Endothelial cell of umbilical vein (primary cell): ENCODE data around the gene SLC36A2. TPM values are rescaled to one million over a fixed set of nuclear protein-coding genes. Genes with fewer than 3 reads are reported as not detected.

ENCODE experiments used
- BruUV-seq: library from RNA; stranded (reverse); fragments of 400-500 nt; replicated peaks from 2 replicates; lab custom pipeline; 2021; lab: Mats Ljungman, UMichigan
- CTCF ChIA-PET: fragments of 300-600, 350-600 bp; sonication (Branson Sonifier 250); formaldehyde crosslinking; loops from one replicate; lab custom pipeline; 2021; ENCODE audit warnings: antibody characterized with exemption, inconsistent platforms; lab: Charles Lee
- POLR2A ChIA-PET: fragments of 300-600, 350-600 bp; sonication (Branson Sonifier 250); formaldehyde crosslinking; loops from one replicate; lab custom pipeline; 2021; ENCODE audit warnings: antibody characterized with exemption, inconsistent platforms; lab: Charles Lee
- DNase-seq: peaks from one replicate; pipeline ENCODE4 v3.0.0-alpha.2; 2011; ENCODE audit warnings: low read depth, low spot score
- FAIRE-seq: peaks from 2 replicates; lab custom pipeline; 2011; peaks lifted over from hg19 to GRCh38; lab: Jason Lieb, UNC
- H2AFZ ChIP-seq: 2 replicates; pipeline ENCODE4 v1.6.0; 2012; ENCODE audit warnings: low read depth, low read length, control low read depth, inconsistent platforms
- H3K27ac ChIP-seq: 2 replicates; pipeline ENCODE4 v1.5.1; 2011; ENCODE audit warnings: low read depth, mild to moderate bottlenecking, control low read depth, low read length, moderate library complexity; ENCODE audit not compliant: insufficient read depth
- H3K27me3 ChIP-seq, 2 experiments: 2 replicates each; pipeline versions ENCODE4 v1.6.0 to v1.6.1; 2011; ENCODE audit warnings: low read length in 2 of 2, mixed read lengths in 1 of 2; ENCODE audit not compliant: control insufficient read depth in 2 of 2, insufficient read depth in 2 of 2
- H3K36me3 ChIP-seq, 2 experiments: 2 replicates in 1 of 2; 3 replicates in 1 of 2; pipeline ENCODE4 v1.5.1; 2011; ENCODE audit warnings: low read length in 2 of 2, mild to moderate bottlenecking in 1 of 2, moderate library complexity in 1 of 2; ENCODE audit not compliant: control insufficient read depth in 2 of 2, insufficient read depth in 2 of 2; ENCODE audit errors: extremely low read depth in 1 of 2
- H3K4me1 ChIP-seq: 3 replicates; pipeline ENCODE4 v1.5.1; 2011; ENCODE audit warnings: mild to moderate bottlenecking, low read length; ENCODE audit not compliant: control insufficient read depth, insufficient read depth; ENCODE audit errors: extremely low read depth
- H3K4me2 ChIP-seq: 2 replicates; pipeline ENCODE4 v1.6.1; 2011; ENCODE audit warnings: low read length, control low read depth, mixed read lengths; ENCODE audit not compliant: insufficient read depth
- H3K4me3 ChIP-seq, 3 experiments: fragments of 200-600 bp in 1 of 3; sonication (generic), shearing (Covaris generic) in 1 of 3; replicated peaks in 1 of 3; 2 replicates each; pipeline ENCODE4 v1.5.1; 2011 to 2016; ENCODE audit warnings: control low read depth in 3 of 3, low read length in 3 of 3, mild to moderate bottlenecking in 2 of 3, inconsistent platforms in 1 of 3, low read depth in 1 of 3, moderate library complexity in 1 of 3; ENCODE audit not compliant: insufficient read depth in 1 of 3
- H3K79me2 ChIP-seq: 2 replicates; pipeline ENCODE4 v1.6.0; 2012; ENCODE audit warnings: low read length, inconsistent platforms; ENCODE audit not compliant: control insufficient read depth, insufficient read depth
- H3K9ac ChIP-seq: replicated peaks from 2 replicates; pipeline ENCODE3; 2011; ENCODE audit warnings: low read length, control low read depth; ENCODE audit not compliant: insufficient read depth; ENCODE audit errors: extremely low read depth
- H3K9me1 ChIP-seq: replicated peaks from 3 replicates; pipeline ENCODE4 v1.6.0; 2011; ENCODE audit warnings: mild to moderate bottlenecking, low read length; ENCODE audit not compliant: control insufficient read depth, insufficient read depth; ENCODE audit errors: extremely low read depth
- H3K9me3 ChIP-seq: replicated peaks from 2 replicates; pipeline ENCODE4 v1.5.1; 2012; ENCODE audit warnings: low read length, inconsistent platforms; ENCODE audit not compliant: control insufficient read depth, insufficient read depth
- H4K20me1 ChIP-seq: replicated peaks from 2 replicates; pipeline ENCODE3; 2011; ENCODE audit warnings: mild to moderate bottlenecking, low read length; ENCODE audit not compliant: control insufficient read depth, insufficient read depth; ENCODE audit errors: extremely low read depth
- EZH2 ChIP-seq: IDR thresholded peaks from 2 replicates; pipeline ENCODE4 v1.6.1; 2012; ENCODE audit warnings: borderline replicate concordance, low read depth, mild to moderate bottlenecking, moderate library complexity, low read length, inconsistent platforms; ENCODE audit not compliant: severe bottlenecking
- FOS ChIP-seq: IDR thresholded peaks from 2 replicates; pipeline ENCODE4 v1.6.1; 2011; ENCODE audit warnings: mild to moderate bottlenecking, low read length, moderate library complexity, borderline replicate concordance; ENCODE audit not compliant: insufficient read depth
- GATA2 ChIP-seq: IDR thresholded peaks from 2 replicates; pipeline ENCODE4 v1.7.0; 2011; ENCODE audit warnings: low read depth, mild to moderate bottlenecking, moderate library complexity, mixed read lengths, low read length; ENCODE audit not compliant: insufficient read length, insufficient read depth
- JUN ChIP-seq: IDR thresholded peaks from 2 replicates; pipeline ENCODE4 v1.6.1; 2011; ENCODE audit warnings: borderline replicate concordance, low read depth; ENCODE audit not compliant: insufficient read length, insufficient read depth
- MYC ChIP-seq: IDR thresholded peaks from one replicate; pipeline ENCODE4 v1.6.1; 2011; ENCODE audit warnings: mild to moderate bottlenecking, low read depth, low read length
- POLR2A ChIP-seq: IDR thresholded peaks from 2 replicates; pipeline ENCODE4 v1.6.1; 2012; ENCODE audit warnings: low read depth, mild to moderate bottlenecking, control low read depth, low read length
- POLR2AphosphoS5 ChIP-seq: IDR thresholded peaks from 2 replicates; pipeline ENCODE4 v1.6.1; 2012; ENCODE audit warnings: low read depth, mild to moderate bottlenecking, control low read depth, low read length, moderate library complexity; ENCODE audit not compliant: insufficient read depth
- dilution Hi-C: fragments of 300-500 bp; cut with MboI; formaldehyde crosslinking; loops from one replicate; pipeline ENCODE4 v1.15.0; 2019; ENCODE audit warnings: low sequenced_read_pairs; ENCODE audit not compliant: extremely low pct_ligation_motif_present
- intact Hi-C: fragments of 100-400 bp; cut with micrococcal nuclease; formaldehyde crosslinking; loops from one replicate; pipeline ENCODE4 v1.10.0; 2022
- polyA plus RNA-seq, 4 experiments: library from polyadenylated mRNA; depleted of rRNA in 3 of 4; stranded (reverse) in 3 of 4; unstranded in 1 of 4; fragments of >200 nt; gene quantifications; 2 replicates each; pipeline versions ENCODE4 v1.2.1 to v1.2.3, GENCODE V29; 2011 to 2012; ENCODE audit warnings: missing spikeins in 1 of 4
- total RNA-seq: library from RNA; stranded (reverse); gene quantifications from 2 replicates; pipeline ENCODE4 v1.2.3, GENCODE V29; 2021
- TF ChIP-seq, protein P1 (sequence below): IDR thresholded peaks from 2 replicates; pipeline ENCODE4 v1.6.1; 2011; ENCODE audit not compliant: insufficient read depth, insufficient read length
- TF ChIP-seq, protein P2 (sequence below), 2 donors: IDR thresholded peaks; 1 replicate in 1 of 2; 2 replicates in 1 of 2; pipeline ENCODE4 v1.5.1; 2011; ENCODE audit warnings: low read length in 2 of 2, mild to moderate bottlenecking in 2 of 2, moderate library complexity in 2 of 2, control low read depth in 1 of 2, inconsistent platforms in 1 of 2, low read depth in 1 of 2; ENCODE audit not compliant: insufficient read depth in 1 of 2; ENCODE audit errors: extremely low read depth in 1 of 2

SLC36A2 gene
- total and polyA plus RNA-seq, 2 donors (not counting 3 experiments of a cell fraction or from before 2014, with no cell fraction given) = not detected

GRCh38 chr5:151359391-151359790 is 12.0 kb upstream of the SLC36A2 start:
- no peak for FAIRE-seq

More at GRCh38 chr5:151359391-151359790, 12.0 kb upstream of the SLC36A2 start:
- dilution Hi-C loops = no loop called here
- no TSS peak for BruUV-seq
- Histone ChIP-seq H3K27ac (no peak overlapping the region), H3K9me1 (no peaks in the 10 kb centered on the region), H2AFZ (no peak overlapping the region), H3K9me3 (no peaks in the 10 kb centered on the region), H4K20me1 (no peaks in the 10 kb centered on the region), H3K4me1 (no peaks in the 10 kb centered on the region), H3K79me2 (no peaks in the 10 kb centered on the region), H3K27me3 (no peaks in the 10 kb centered on the region), H3K4me3 (no peak overlapping the region), H3K36me3 (no peaks in the 10 kb centered on the region), H3K4me2 (no peak overlapping the region), H3K9ac (no peak overlapping the region)
- DNase-seq = no peak
- TF ChIP-seq EZH2 (no peak), MYC (no peak), GATA2 (no peak), JUN (no peak), FOS (no peak), POLR2A (no peak), POLR2AphosphoS5 (no peak)
- TF ChIP-seq, protein P1, sequence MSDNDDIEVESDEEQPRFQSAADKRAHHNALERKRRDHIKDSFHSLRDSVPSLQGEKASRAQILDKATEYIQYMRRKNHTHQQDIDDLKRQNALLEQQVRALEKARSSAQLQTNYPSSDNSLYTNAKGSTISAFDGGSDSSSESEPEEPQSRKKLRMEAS = no peak
- TF ChIP-seq, protein P2, sequence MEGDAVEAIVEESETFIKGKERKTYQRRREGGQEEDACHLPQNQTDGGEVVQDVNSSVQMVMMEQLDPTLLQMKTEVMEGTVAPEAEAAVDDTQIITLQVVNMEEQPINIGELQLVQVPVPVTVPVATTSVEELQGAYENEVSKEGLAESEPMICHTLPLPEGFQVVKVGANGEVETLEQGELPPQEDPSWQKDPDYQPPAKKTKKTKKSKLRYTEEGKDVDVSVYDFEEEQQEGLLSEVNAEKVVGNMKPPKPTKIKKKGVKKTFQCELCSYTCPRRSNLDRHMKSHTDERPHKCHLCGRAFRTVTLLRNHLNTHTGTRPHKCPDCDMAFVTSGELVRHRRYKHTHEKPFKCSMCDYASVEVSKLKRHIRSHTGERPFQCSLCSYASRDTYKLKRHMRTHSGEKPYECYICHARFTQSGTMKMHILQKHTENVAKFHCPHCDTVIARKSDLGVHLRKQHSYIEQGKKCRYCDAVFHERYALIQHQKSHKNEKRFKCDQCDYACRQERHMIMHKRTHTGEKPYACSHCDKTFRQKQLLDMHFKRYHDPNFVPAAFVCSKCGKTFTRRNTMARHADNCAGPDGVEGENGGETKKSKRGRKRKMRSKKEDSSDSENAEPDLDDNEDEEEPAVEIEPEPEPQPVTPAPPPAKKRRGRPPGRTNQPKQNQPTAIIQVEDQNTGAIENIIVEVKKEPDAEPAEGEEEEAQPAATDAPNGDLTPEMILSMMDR (IDR thresholded peaks at IDR 0.05; ENCODE audit: extremely low read depth in 1 of 2, insufficient read depth in 1 of 2, low read depth in 1 of 2, low read length in 2 of 2) = no peak
- intact Hi-C loops = no loop called here
- POLR2A ChIA-PET = no interaction called here
- CTCF ChIA-PET = no interaction called here
